ENCODE results near the gene CDH8.

CDH8 gene

GRCh38 chr16:62036101-62036801 lies at the start of gene CDH8:
TSS of gene CDH8 (minus strand) at chr16:62036438. CDS start at chr16:62021403, 15,035 bp downstream.
- no peak for DNase-seq (ENCODE audit: low spot score)

- no peak for DNase-seq (ENCODE audit: low spot score)
These were observed 43.0 kb upstream of the CDH8 start for GRCh38 chr16:62079236-62079635.

GRCh38 chr16:62077998-62078397 lies 41.8 kb upstream of the CDH8 start:
- DNase-seq (ENCODE audit: low spot score), result no peak

GRCh38 chr16:62076886-62077285 lies 40.6 kb upstream of the CDH8 start:
- no peak for DNase-seq (ENCODE audit: low spot score)

- DNase-seq (ENCODE audit: low spot score), result no peak
These were observed 32.5 kb upstream of the CDH8 start for GRCh38 chr16:62068747-62069146.

- DNase-seq (ENCODE audit: low spot score), result no peak
These were observed 31.7 kb upstream of the CDH8 start for GRCh38 chr16:62067981-62068380.

GRCh38 chr16:62067182-62067581 lies 30.9 kb upstream of the CDH8 start:
- DNase-seq (ENCODE audit: low spot score), result no peak

- DNase-seq (ENCODE audit: low spot score), result no peak
These were observed 30.5 kb upstream of the CDH8 start for GRCh38 chr16:62066747-62067146.

GRCh38 chr16:62064173-62064572 lies 27.9 kb upstream of the CDH8 start:
- no peak for DNase-seq (ENCODE audit: low spot score)

- no peak for DNase-seq (ENCODE audit: low spot score)
These were observed 23.9 kb upstream of the CDH8 start for GRCh38 chr16:62060089-62060488.

- no peak for DNase-seq (ENCODE audit: low spot score)
These were observed 23.3 kb upstream of the CDH8 start for GRCh38 chr16:62059527-62059926.

GRCh38 chr16:62058412-62058811 lies 22.2 kb upstream of the CDH8 start:
- no peak for DNase-seq (ENCODE audit: low spot score)

- no peak for DNase-seq (ENCODE audit: low spot score)
These were observed 15.7 kb upstream of the CDH8 start for GRCh38 chr16:62051942-62052341.

GRCh38 chr16:62050793-62051192 lies 14.6 kb upstream of the CDH8 start:
- DNase-seq (ENCODE audit: low spot score), result no peak

- DNase-seq (ENCODE audit: low spot score), result no peak
These were observed 10.6 kb upstream of the CDH8 start for GRCh38 chr16:62046801-62047200.

GRCh38 chr16:62041401-62041800 lies 5.2 kb upstream of the CDH8 start:
- peak; percentile 35 for DNase-seq (ENCODE audit: low spot score)

- no peak for DNase-seq (ENCODE audit: low spot score)
These were observed 2.4 kb upstream of the CDH8 start for GRCh38 chr16:62038646-62039045.

- no peak for DNase-seq (ENCODE audit: low spot score)
These were observed 2.0 kb upstream of the CDH8 start for GRCh38 chr16:62038225-62038624.

GRCh38 chr16:62036802-62037135 lies 531 bp upstream of the CDH8 start:
- DNase-seq (ENCODE audit: low spot score), result no peak

- no peak for DNase-seq (ENCODE audit: low spot score)
These were observed 834 bp downstream of the CDH8 start for GRCh38 chr16:62035115-62036092.

- no peak for DNase-seq (ENCODE audit: low spot score)
These were observed 1.8 kb downstream of the CDH8 start for GRCh38 chr16:62034231-62035114.

GRCh38 chr16:62033065-62033464 lies 3.2 kb downstream of the CDH8 start:
- no peak for DNase-seq (ENCODE audit: low spot score)
